Measurements from ENCODE around the gene AP4M1. TPM values are rescaled to one million over a fixed set of nuclear protein-coding genes. Genes with fewer than 3 reads are reported as not detected.
A peak's percentile ranks its signal among the peaks of the same experiment; 100 is the strongest.

The AP4M1 gene
- total RNA-seq, 3 donors from 2014 or later, result 13.8 to 23.3 (median 18.7) TPM

- intact Hi-C loops (cut with DNase I; ENCODE audit: low total_unique reads), result no loop called here
- H3K36me3 ChIP-seq, result no peaks in the 10 kb centered on the region
Measured at GRCh38 chr7:100061518-100062193, 39.8 kb upstream of the AP4M1 start.

GRCh38 chr7:100063376-100063775, 38.1 kb upstream of the AP4M1 start:
- TF ChIP-seq POLR2AphosphoS5 (IDR thresholded peaks at IDR 0.05) (no peak), POLR2A (IDR thresholded peaks at IDR 0.05) (no peak)
- TF ChIP-seq, protein P1, sequence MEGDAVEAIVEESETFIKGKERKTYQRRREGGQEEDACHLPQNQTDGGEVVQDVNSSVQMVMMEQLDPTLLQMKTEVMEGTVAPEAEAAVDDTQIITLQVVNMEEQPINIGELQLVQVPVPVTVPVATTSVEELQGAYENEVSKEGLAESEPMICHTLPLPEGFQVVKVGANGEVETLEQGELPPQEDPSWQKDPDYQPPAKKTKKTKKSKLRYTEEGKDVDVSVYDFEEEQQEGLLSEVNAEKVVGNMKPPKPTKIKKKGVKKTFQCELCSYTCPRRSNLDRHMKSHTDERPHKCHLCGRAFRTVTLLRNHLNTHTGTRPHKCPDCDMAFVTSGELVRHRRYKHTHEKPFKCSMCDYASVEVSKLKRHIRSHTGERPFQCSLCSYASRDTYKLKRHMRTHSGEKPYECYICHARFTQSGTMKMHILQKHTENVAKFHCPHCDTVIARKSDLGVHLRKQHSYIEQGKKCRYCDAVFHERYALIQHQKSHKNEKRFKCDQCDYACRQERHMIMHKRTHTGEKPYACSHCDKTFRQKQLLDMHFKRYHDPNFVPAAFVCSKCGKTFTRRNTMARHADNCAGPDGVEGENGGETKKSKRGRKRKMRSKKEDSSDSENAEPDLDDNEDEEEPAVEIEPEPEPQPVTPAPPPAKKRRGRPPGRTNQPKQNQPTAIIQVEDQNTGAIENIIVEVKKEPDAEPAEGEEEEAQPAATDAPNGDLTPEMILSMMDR (IDR thresholded peaks at IDR 0.05), result no peak
- no peaks in the 10 kb centered on the region for H3K27me3 ChIP-seq
- DNase-seq (ENCODE audit: low spot score in 2 of 2), result no peak
- no peak overlapping the region for H3K4me3 ChIP-seq
- intact Hi-C loops (cut with DNase I; ENCODE audit: low total_unique reads), result no loop called here
- H3K4me1 ChIP-seq, result no peaks in the 10 kb centered on the region
- no peaks in the 10 kb centered on the region for H3K36me3 ChIP-seq
- no peak overlapping the region for H3K27ac ChIP-seq
- no peaks in the 10 kb centered on the region for H3K9me3 ChIP-seq

More at GRCh38 chr7:100061518-100062193, 39.8 kb upstream of the AP4M1 start:
- TF ChIP-seq POLR2A (IDR thresholded peaks at IDR 0.05) (no peak), POLR2AphosphoS5 (IDR thresholded peaks at IDR 0.05) (no peak)
- TF ChIP-seq, protein P1 (IDR thresholded peaks at IDR 0.05), result no peak
- Histone ChIP-seq H3K4me3 (no peak overlapping the region), H3K27me3 (no peaks in the 10 kb centered on the region), H3K4me1 (no peaks in the 10 kb centered on the region), H3K27ac (no peak overlapping the region), H3K9me3 (no peaks in the 10 kb centered on the region)
- DNase-seq (ENCODE audit: low spot score in 2 of 2), result no peak

DNA sequence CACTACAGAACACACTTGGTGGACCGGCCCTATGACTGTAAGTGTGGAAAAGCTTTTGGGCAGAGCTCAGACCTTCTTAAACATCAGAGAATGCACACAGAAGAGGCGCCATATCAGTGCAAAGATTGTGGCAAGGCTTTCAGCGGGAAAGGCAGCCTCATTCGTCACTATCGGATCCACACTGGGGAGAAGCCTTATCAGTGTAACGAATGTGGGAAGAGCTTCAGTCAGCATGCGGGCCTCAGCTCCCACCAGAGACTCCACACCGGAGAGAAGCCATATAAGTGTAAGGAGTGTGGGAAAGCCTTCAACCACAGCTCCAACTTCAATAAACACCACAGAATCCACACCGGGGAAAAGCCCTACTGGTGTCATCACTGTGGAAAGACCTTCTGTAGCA, 37.3 kb upstream of the AP4M1 start:
- H3K27ac ChIP-seq, result no peak overlapping the region
- no peaks in the 10 kb centered on the region for H3K9me3 ChIP-seq
- H3K27me3 ChIP-seq, result no peaks in the 10 kb centered on the region
- no peaks in the 10 kb centered on the region for H3K36me3 ChIP-seq
- no peak overlapping the region for H3K4me3 ChIP-seq
- intact Hi-C loops (cut with DNase I; ENCODE audit: low total_unique reads), result no loop called here
- no peak for TF ChIP-seq POLR2AphosphoS5 (IDR thresholded peaks at IDR 0.05)
- DNase-seq (ENCODE audit: low spot score in 2 of 2), result no peak
- H3K4me1 ChIP-seq, result no peaks in the 10 kb centered on the region

- intact Hi-C loops (cut with DNase I; ENCODE audit: low total_unique reads), result no loop called here
- H3K36me3 ChIP-seq, result peaks cover 4% of the 10 kb centered on the region
- TF ChIP-seq, protein P1 (IDR thresholded peaks at IDR 0.05), result no peak
- TF ChIP-seq POLR2AphosphoS5 (IDR thresholded peaks at IDR 0.05) (peak in 1 of 3 donors; percentile 85), POLR2A (IDR thresholded peaks at IDR 0.05) (no peak)
- H3K4me1 ChIP-seq, result no peaks in the 10 kb centered on the region
- no peak overlapping the region for H3K4me3 ChIP-seq
- H3K27ac ChIP-seq, result peak overlapping the region; percentile 22 to 42
- DNase-seq (ENCODE audit: low spot score in 2 of 2), result no peak
- peaks cover 4 to 10% of the 10 kb centered on the region in 2 donors for H3K9me3 ChIP-seq
- H3K27me3 ChIP-seq, result no peaks in the 10 kb centered on the region
Measured at GRCh38 chr7:100065452-100066186, 35.8 kb upstream of the AP4M1 start.

- H3K4me3 ChIP-seq, result no peak overlapping the region
- no peak overlapping the region for H3K27ac ChIP-seq
- H3K4me1 ChIP-seq, result no peaks in the 10 kb centered on the region
- peaks cover 18 to 23% of the 10 kb centered on the region in 2 donors for H3K9me3 ChIP-seq
- peaks cover 17% of the 10 kb centered on the region for H3K36me3 ChIP-seq
- TF ChIP-seq POLR2AphosphoS5 (IDR thresholded peaks at IDR 0.05), result no peak
- TF ChIP-seq, protein P1 (IDR thresholded peaks at IDR 0.05), result no peak
- no peak for TF ChIP-seq POLR2A (IDR thresholded peaks at IDR 0.05)
- intact Hi-C loops (cut with DNase I; ENCODE audit: low total_unique reads), result no loop called here
- no peaks in the 10 kb centered on the region for H3K27me3 ChIP-seq
- no peak for DNase-seq (ENCODE audit: low spot score in 2 of 2)
Measured at GRCh38 chr7:100066953-100067352, 34.5 kb upstream of the AP4M1 start.

All from breast epithelium (tissue), 4 donors.